WTC11 (cell line): ENCODE measurements around the gene ACSF2. TPM values are rescaled to one million over a fixed set of nuclear protein-coding genes. Genes with fewer than 3 reads are reported as not detected.

Experiments used
- ATAC-seq: fragments of 200-7000 bp; cut with Tn5 transposase; 2 replicates; pipeline ENCODE4 v1.10.0; 2021; ENCODE audit warnings: mild to moderate bottlenecking, moderate library complexity
- CTCF ChIA-PET: fragments of 300-600 bp; sonication (Branson Sonifier 250); formaldehyde crosslinking; loops from one replicate; lab custom pipeline; 2021; ENCODE audit warnings: antibody characterized with exemption; lab: Charles Lee
- POLR2A ChIA-PET: fragments of 350-600 bp; sonication (Branson Sonifier 250); formaldehyde crosslinking; loops from one replicate; lab custom pipeline; 2021; ENCODE audit warnings: antibody characterized with exemption; lab: Charles Lee
- DNase-seq: peaks from one replicate; pipeline ENCODE4 v3.0.0; 2021; ENCODE audit warnings: low spot score
- H3K27ac Mint-ChIP-seq: 2 replicates; pipeline ENCODE4 v1.8.0; 2021; ENCODE audit warnings: mixed read lengths
- H3K27me3 Mint-ChIP-seq: 2 replicates; pipeline ENCODE4 v1.8.0; 2021; ENCODE audit warnings: low read depth, mild to moderate bottlenecking, moderate library complexity, mixed read lengths
- H3K36me3 Mint-ChIP-seq: 2 replicates; pipeline ENCODE4 v1.8.0; 2021; ENCODE audit warnings: mixed read lengths
- H3K4me1 Mint-ChIP-seq: 2 replicates; pipeline ENCODE4 v1.8.0; 2022; ENCODE audit warnings: mixed read lengths
- H3K4me3 Mint-ChIP-seq: 2 replicates; pipeline ENCODE4 v1.8.0; 2021; ENCODE audit warnings: mild to moderate bottlenecking, moderate library complexity, mixed read lengths
- H3K9me3 Mint-ChIP-seq: 2 replicates; pipeline ENCODE4 v1.8.0; 2021; ENCODE audit warnings: mixed read lengths
- GRHL2 ChIP-seq: fragments of 250-450 bp; sonication (Bioruptor Pico); IDR thresholded peaks from 2 replicates; pipeline ENCODE4 v1.8.0; 2022; ENCODE audit warnings: mild to moderate bottlenecking, moderate library complexity; ENCODE audit not compliant: insufficient replicate concordance, severe bottlenecking
- HMGA2 ChIP-seq: fragments of 250-450 bp; sonication (Bioruptor Pico); IDR thresholded peaks from 2 replicates; pipeline ENCODE4 v1.4.0; 2021; ENCODE audit warnings: mild to moderate bottlenecking, moderate library complexity
- IRF2 ChIP-seq: sonication (generic); formaldehyde crosslinking; IDR thresholded peaks from 2 replicates; pipeline ENCODE4 v1.8.0; 2022; ENCODE audit warnings: low read depth, missing genetic modification reagents, borderline replicate concordance
- JAZF1 ChIP-seq: fragments of 250-450 bp; sonication (Bioruptor Pico); IDR thresholded peaks from 2 replicates; pipeline ENCODE4 v1.9.0; 2021; ENCODE audit warnings: moderate library complexity, mild to moderate bottlenecking, inconsistent platforms
- JUN ChIP-seq: sonication (generic); formaldehyde crosslinking; IDR thresholded peaks from 2 replicates; pipeline ENCODE4 v1.8.0; 2023; ENCODE audit warnings: mild to moderate bottlenecking, missing genetic modification reagents
- NFATC4 ChIP-seq: fragments of 250-450 bp; sonication (Bioruptor Pico); IDR thresholded peaks from 2 replicates; pipeline ENCODE4 v1.9.0; 2021; ENCODE audit warnings: mild to moderate bottlenecking
- NR1H2 ChIP-seq: sonication (generic); formaldehyde crosslinking; IDR thresholded peaks from 2 replicates; pipeline ENCODE4 v1.9.0; 2021; ENCODE audit warnings: mild to moderate bottlenecking, moderate library complexity, missing genetic modification reagents
- SMAD4 ChIP-seq: sonication (generic); formaldehyde crosslinking; IDR thresholded peaks from 2 replicates; pipeline ENCODE4 v1.8.0; 2022; ENCODE audit warnings: mild to moderate bottlenecking, missing genetic modification reagents
- ZNF263 ChIP-seq: sonication (generic); formaldehyde crosslinking; IDR thresholded peaks from 2 replicates; pipeline ENCODE4 v1.8.1; 2022; ENCODE audit warnings: low read depth, mild to moderate bottlenecking, moderate library complexity, missing genetic modification reagents
- ZNF416 ChIP-seq: fragments of 250-450 bp; sonication (Bioruptor Pico); IDR thresholded peaks from 2 replicates; pipeline ENCODE4 v1.9.0; 2021; ENCODE audit warnings: mild to moderate bottlenecking, inconsistent platforms
- ZNF671 ChIP-seq: fragments of 250-450 bp; sonication (Bioruptor Pico); IDR thresholded peaks from 2 replicates; pipeline ENCODE4 v1.8.0; 2021; ENCODE audit warnings: mild to moderate bottlenecking
- total RNA-seq: library from RNA; stranded (reverse); gene quantifications from 3 replicates; pipeline ENCODE4 v1.2.3, GENCODE V29; 2021
- TF ChIP-seq, protein P1 (sequence below): sonication (generic); formaldehyde crosslinking; IDR thresholded peaks from 2 replicates; pipeline ENCODE4 v1.8.1; 2023; ENCODE audit warnings: mild to moderate bottlenecking, missing genetic modification reagents, borderline replicate concordance
- TF ChIP-seq, protein P2 (sequence below): sonication (generic); formaldehyde crosslinking; IDR thresholded peaks from 2 replicates; pipeline ENCODE4 v1.8.0; 2022; ENCODE audit warnings: mild to moderate bottlenecking, missing genetic modification reagents
- TF ChIP-seq, protein P3 (sequence below): fragments of 250-450 bp; sonication (Bioruptor Pico); conservative IDR thresholded peaks from 2 replicates; pipeline ENCODE4 v1.9.0; 2021; ENCODE audit warnings: mild to moderate bottlenecking
- TF ChIP-seq, protein P4 (sequence below): sonication (generic); formaldehyde crosslinking; IDR thresholded peaks from 2 replicates; pipeline ENCODE4 v1.8.1; 2022; ENCODE audit warnings: missing genetic modification reagents, borderline replicate concordance
- TF ChIP-seq, protein P5 (sequence below): sonication (generic); formaldehyde crosslinking; IDR thresholded peaks from 2 replicates; pipeline ENCODE4 v1.8.0; 2023; ENCODE audit warnings: mild to moderate bottlenecking, missing genetic modification reagents

The ACSF2 gene
- total RNA-seq, 1 experiment from 2014 or later, result 19.9 TPM

DNA sequence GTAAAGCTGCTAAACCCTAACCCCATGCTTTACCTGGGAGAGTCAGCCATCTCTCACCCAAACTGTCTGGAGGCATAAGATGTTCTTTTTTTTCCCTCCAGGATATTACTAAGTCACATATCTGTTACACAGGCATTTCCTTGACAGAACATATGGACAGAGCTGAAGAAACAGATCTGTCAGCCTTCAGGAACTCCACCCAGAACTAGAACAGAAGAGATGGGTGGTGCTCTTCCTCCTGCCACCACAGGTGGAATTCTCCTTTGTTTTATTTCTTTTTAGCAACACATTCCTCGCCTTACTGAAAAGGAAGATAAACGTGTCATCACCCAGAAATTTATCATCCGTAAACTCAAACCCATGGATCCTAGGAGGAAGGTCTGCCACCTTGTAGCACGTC is 91.0 kb downstream of the ACSF2 start:
- Mint-ChIP-seq H3K4me1 (peaks cover 15% of the 10 kb centered on the region), H3K27ac (no peak overlapping the region), H3K4me3 (no peak overlapping the region), H3K36me3 (no peaks in the 10 kb centered on the region), H3K9me3 (no peaks in the 10 kb centered on the region), H3K27me3 (peaks cover 3% of the 10 kb centered on the region)
- no peak for DNase-seq
- no peak for ATAC-seq
- no peak for TF ChIP-seq JUN (CRISPR knock-in tag)
- no peak for TF ChIP-seq ZNF671 (CRISPR knock-in tag)
- no peak for TF ChIP-seq ZNF416
- TF ChIP-seq, protein P1, sequence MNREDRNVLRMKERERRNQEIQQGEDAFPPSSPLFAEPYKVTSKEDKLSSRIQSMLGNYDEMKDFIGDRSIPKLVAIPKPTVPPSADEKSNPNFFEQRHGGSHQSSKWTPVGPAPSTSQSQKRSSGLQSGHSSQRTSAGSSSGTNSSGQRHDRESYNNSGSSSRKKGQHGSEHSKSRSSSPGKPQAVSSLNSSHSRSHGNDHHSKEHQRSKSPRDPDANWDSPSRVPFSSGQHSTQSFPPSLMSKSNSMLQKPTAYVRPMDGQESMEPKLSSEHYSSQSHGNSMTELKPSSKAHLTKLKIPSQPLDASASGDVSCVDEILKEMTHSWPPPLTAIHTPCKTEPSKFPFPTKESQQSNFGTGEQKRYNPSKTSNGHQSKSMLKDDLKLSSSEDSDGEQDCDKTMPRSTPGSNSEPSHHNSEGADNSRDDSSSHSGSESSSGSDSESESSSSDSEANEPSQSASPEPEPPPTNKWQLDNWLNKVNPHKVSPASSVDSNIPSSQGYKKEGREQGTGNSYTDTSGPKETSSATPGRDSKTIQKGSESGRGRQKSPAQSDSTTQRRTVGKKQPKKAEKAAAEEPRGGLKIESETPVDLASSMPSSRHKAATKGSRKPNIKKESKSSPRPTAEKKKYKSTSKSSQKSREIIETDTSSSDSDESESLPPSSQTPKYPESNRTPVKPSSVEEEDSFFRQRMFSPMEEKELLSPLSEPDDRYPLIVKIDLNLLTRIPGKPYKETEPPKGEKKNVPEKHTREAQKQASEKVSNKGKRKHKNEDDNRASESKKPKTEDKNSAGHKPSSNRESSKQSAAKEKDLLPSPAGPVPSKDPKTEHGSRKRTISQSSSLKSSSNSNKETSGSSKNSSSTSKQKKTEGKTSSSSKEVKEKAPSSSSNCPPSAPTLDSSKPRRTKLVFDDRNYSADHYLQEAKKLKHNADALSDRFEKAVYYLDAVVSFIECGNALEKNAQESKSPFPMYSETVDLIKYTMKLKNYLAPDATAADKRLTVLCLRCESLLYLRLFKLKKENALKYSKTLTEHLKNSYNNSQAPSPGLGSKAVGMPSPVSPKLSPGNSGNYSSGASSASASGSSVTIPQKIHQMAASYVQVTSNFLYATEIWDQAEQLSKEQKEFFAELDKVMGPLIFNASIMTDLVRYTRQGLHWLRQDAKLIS (CRISPR knock-in tag), result no peak
- ChIA-PET CTCF (interaction anchor here (0.6 to 1.8 kb wide), 2 partner anchors 10 to 15 kb away, joined by 3 to 5 read pairs; no protein-coding TSS in a partner anchor), POLR2A (no interaction called here)

DNA sequence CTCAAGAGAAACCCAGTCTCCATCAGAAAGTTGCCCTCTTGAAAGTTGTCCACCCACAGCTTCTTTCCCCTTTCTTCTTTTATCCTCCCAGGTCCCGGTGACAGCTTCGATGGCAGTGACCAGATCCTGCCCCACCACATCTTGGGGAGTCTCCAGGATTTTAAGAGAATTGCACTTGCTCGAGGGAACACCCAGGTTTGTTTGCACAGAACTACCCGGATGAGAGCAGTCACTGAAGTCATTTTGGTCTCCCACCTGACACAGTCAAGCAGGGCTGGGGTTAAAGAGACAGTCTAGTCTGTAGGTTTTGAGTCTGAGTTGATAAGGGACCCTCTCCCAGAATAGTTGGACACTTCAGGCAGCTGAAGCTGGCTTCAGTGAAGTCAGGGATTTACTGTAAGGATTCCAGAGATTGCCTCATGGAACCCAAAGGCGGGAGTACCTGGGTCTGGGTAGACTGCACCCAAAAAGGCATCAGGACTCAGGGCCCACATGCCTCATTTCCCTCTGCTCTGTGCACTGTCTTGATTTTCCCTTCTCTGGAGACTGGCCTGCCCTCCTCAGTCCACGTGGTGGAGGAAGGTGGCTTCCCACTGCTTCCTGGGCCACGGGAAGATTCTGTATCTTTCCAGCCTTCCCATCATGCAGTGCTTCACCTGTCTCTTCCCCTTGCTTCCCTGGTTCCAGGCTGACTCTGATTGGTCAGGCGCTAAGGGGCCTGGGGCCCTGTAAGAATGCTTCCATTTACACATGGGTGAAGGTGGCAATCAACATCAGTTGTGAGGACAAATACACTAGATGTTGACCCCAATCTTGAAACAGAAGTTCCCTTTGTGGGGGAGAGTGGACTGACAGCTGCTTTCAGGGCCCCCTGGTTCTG is 91.7 kb downstream of the ACSF2 start:
- ATAC-seq, result 0 out of 2 replicates have a peak, but pooled peaks have one; percentile 16
- CTCF ChIA-PET, result interaction anchor here (0.6 to 1.5 kb wide), 2 partner anchors 9 to 17 kb away, joined by 3 to 4 read pairs; no protein-coding TSS in a partner anchor
- POLR2A ChIA-PET, result no interaction called here

More for the DNA sequence above, 91.7 kb downstream of the ACSF2 start:
- Mint-ChIP-seq H3K27me3 (peaks cover 3% of the 10 kb centered on the region), H3K36me3 (no peaks in the 10 kb centered on the region), H3K4me3 (no peak overlapping the region), H3K4me1 (peaks cover 15% of the 10 kb centered on the region), H3K9me3 (no peaks in the 10 kb centered on the region), H3K27ac (no peak overlapping the region)
- no peak for DNase-seq
- TF ChIP-seq, protein P2, sequence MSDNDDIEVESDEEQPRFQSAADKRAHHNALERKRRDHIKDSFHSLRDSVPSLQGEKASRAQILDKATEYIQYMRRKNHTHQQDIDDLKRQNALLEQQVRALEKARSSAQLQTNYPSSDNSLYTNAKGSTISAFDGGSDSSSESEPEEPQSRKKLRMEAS (CRISPR knock-in tag), result no peak
- TF ChIP-seq NFATC4, result no peak
- TF ChIP-seq IRF2 (CRISPR knock-in tag), result no peak
- TF ChIP-seq ZNF263 (CRISPR knock-in tag), result no peak
- no peak for TF ChIP-seq ZNF416
- TF ChIP-seq, protein P3, sequence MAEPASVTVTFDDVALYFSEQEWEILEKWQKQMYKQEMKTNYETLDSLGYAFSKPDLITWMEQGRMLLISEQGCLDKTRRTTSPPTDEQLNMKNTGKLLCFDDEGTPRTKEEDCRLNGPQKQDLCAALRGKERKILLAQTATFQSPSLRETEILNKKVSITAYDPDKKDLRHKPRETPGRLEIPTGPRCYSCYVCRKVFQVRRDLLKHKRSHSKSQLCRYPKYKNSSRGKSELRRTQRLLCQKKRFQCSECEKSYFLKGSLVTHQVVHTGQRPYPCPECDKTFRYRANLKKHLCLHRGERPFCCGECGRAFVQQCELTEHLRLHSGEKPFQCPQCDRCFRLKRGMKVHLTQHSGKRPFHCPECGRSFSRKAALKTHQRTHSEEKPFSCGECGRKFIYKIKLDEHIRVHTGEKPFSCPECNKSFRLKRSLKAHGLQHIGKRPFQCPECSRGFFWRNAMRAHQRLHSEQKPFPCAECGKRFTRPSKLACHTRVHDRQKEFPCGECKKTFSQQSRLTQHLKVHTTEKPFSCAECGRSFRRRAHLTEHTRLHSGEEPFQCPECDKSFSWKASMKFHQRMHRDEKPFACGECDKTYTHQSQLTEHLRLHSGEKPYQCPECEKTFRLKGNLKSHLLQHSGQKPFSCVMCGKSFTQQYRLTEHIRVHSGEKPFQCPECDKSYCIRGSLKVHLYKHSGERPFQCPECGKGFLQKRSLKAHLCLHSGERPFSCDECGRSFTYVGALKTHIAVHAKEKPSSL (CRISPR knock-in tag), result no peak
- no peak for TF ChIP-seq SMAD4
- TF ChIP-seq, protein P4, sequence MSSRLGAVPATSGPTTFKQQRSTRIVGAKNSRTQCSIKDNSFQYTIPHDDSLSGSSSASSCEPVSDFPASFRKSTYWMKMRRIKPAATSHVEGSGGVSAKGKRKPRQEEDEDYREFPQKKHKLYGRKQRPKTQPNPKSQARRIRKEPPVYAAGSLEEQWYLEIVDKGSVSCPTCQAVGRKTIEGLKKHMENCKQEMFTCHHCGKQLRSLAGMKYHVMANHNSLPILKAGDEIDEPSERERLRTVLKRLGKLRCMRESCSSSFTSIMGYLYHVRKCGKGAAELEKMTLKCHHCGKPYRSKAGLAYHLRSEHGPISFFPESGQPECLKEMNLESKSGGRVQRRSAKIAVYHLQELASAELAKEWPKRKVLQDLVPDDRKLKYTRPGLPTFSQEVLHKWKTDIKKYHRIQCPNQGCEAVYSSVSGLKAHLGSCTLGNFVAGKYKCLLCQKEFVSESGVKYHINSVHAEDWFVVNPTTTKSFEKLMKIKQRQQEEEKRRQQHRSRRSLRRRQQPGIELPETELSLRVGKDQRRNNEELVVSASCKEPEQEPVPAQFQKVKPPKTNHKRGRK, result no peak
- no peak for TF ChIP-seq JUN (CRISPR knock-in tag)
- no peak for TF ChIP-seq ZNF671 (CRISPR knock-in tag)
- no peak for TF ChIP-seq JAZF1 (CRISPR knock-in tag)
- no peak for TF ChIP-seq GRHL2 (CRISPR knock-in tag)
- TF ChIP-seq, protein P5, sequence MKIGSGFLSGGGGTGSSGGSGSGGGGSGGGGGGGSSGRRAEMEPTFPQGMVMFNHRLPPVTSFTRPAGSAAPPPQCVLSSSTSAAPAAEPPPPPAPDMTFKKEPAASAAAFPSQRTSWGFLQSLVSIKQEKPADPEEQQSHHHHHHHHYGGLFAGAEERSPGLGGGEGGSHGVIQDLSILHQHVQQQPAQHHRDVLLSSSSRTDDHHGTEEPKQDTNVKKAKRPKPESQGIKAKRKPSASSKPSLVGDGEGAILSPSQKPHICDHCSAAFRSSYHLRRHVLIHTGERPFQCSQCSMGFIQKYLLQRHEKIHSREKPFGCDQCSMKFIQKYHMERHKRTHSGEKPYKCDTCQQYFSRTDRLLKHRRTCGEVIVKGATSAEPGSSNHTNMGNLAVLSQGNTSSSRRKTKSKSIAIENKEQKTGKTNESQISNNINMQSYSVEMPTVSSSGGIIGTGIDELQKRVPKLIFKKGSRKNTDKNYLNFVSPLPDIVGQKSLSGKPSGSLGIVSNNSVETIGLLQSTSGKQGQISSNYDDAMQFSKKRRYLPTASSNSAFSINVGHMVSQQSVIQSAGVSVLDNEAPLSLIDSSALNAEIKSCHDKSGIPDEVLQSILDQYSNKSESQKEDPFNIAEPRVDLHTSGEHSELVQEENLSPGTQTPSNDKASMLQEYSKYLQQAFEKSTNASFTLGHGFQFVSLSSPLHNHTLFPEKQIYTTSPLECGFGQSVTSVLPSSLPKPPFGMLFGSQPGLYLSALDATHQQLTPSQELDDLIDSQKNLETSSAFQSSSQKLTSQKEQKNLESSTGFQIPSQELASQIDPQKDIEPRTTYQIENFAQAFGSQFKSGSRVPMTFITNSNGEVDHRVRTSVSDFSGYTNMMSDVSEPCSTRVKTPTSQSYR (CRISPR knock-in tag), result no peak
- TF ChIP-seq HMGA2 (CRISPR knock-in tag), result no peak
- TF ChIP-seq NR1H2 (CRISPR knock-in tag), result no peak
